ENCODE measurements around the gene DNAH17.

Gene DNAH17

DNA sequence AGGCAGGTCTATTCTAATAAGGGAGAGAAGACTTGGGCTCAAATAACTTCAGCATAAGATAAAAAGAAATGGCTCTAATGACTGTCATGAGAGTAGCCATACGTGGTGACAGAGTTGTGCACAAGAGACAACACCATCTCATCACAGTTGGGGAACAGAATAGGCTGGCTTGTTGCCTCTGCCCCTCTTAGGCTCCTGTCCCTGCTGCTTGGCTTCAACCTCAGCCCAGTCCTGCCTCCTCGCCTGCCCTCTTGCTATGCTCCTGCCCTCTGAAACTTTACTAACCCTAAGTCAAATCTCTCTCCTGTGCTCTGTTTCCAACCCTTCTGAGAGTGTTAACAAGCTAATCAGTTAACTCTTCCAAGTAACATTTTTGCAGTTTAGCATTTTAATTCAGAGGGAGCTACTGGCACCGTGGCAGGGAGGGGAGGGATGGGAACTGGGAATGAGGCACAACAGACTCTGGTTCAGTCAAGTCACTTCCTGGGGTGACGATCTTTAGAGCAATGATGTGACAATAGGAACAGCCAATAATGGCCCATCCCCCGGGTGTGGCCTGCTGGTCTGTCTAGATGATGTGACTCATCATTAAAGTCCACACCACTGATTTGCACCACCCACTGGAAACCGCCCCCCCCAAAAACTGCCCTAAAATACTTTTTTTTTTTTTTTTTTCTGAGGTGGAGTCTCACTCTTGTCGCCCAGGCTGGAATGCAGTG lies 35.5 kb downstream of the DNAH17 start:
- DNase-seq (ENCODE audit: low spot score) (peak; percentile 67), ATAC-seq (ENCODE audit: low read depth) (peak; percentile 52)
- Histone ChIP-seq H3K9me3 (ENCODE audit: severe bottlenecking) (no peaks in the 10 kb centered on the region), H3K4me1 (ENCODE audit: insufficient read depth, poor library complexity, severe bottlenecking) (peaks cover 16% of the 10 kb centered on the region), H3K27me3 (ENCODE audit: insufficient read depth, poor library complexity, severe bottlenecking) (no peaks in the 10 kb centered on the region), H3K27ac (ENCODE audit: poor library complexity, severe bottlenecking) (peak overlapping the region; percentile 61), H3K36me3 (ENCODE audit: low read depth) (no peaks in the 10 kb centered on the region), H3K4me3 (ENCODE audit: severe bottlenecking) (no peak overlapping the region)
- TF ChIP-seq, protein P1, sequence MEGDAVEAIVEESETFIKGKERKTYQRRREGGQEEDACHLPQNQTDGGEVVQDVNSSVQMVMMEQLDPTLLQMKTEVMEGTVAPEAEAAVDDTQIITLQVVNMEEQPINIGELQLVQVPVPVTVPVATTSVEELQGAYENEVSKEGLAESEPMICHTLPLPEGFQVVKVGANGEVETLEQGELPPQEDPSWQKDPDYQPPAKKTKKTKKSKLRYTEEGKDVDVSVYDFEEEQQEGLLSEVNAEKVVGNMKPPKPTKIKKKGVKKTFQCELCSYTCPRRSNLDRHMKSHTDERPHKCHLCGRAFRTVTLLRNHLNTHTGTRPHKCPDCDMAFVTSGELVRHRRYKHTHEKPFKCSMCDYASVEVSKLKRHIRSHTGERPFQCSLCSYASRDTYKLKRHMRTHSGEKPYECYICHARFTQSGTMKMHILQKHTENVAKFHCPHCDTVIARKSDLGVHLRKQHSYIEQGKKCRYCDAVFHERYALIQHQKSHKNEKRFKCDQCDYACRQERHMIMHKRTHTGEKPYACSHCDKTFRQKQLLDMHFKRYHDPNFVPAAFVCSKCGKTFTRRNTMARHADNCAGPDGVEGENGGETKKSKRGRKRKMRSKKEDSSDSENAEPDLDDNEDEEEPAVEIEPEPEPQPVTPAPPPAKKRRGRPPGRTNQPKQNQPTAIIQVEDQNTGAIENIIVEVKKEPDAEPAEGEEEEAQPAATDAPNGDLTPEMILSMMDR (IDR thresholded peaks at IDR 0.05; ENCODE audit: poor library complexity, severe bottlenecking): no peak

DNA sequence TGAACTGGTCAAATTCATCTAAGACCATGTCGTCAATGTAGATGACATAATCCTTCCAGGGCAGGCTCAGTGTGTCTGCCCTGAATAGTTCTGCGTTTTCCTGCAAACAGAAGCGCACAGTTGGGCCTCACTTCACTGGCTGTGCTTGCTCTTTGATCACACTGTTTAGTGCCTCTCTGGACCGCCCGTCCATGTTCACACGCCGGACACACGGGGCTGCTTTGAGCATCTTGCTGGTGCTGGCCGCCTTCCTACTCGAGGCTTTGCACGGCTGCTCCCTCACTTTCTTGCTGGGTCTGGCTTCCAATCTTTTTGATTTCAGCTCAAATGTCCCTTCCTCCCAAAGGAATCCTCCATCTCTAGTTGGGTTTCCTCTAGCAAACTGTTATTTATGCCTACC lies 37.4 kb downstream of the DNAH17 start:
- Histone ChIP-seq H3K36me3 (ENCODE audit: low read depth) (no peaks in the 10 kb centered on the region), H3K9me3 (ENCODE audit: severe bottlenecking) (no peaks in the 10 kb centered on the region), H3K4me1 (ENCODE audit: insufficient read depth, poor library complexity, severe bottlenecking) (peaks cover 29% of the 10 kb centered on the region), H3K4me3 (ENCODE audit: severe bottlenecking) (no peak overlapping the region), H3K27ac (ENCODE audit: poor library complexity, severe bottlenecking) (no peak overlapping the region), H3K27me3 (ENCODE audit: insufficient read depth, poor library complexity, severe bottlenecking) (no peaks in the 10 kb centered on the region)
- TF ChIP-seq, protein P1 (IDR thresholded peaks at IDR 0.05; ENCODE audit: poor library complexity, severe bottlenecking): no peak
- ATAC-seq (ENCODE audit: low read depth): no peak
- peak; percentile 25 for DNase-seq (ENCODE audit: low spot score)

DNA sequence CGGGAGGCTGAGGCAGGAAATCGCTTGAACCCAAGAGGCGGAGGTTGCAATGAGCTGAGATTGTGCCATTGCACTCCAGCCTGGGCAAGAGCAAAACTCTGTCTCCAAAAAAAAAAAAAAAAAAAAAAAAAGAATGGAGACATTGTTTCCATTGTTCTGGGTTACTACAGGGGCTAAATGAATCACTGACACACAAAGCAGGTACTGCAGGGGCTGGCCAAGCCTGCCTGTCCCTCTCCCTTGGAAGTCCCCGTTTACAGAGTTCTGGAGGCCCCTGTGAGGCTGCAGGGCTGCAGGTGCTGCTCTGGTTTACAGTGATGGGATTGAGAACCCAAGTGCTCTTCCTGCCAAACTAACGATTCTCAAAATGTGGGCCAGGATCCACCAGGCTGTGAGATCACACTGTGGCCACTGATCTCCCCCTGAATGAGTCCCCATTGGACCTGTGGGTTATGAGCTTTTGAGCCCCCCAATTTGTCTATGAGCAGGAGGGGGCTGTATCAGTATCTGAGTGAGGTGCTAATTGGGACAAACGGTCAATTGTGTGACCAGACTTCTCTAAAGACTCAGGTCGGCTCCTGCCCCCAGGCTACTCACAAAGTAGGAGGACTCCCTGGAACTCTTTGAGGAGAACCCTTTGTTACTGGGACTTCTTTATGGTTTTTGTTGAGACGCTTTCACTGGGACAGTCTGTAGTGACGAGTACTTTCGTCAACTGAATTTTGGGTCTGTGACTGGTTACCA lies 39.0 kb downstream of the DNAH17 start:
- DNase-seq (ENCODE audit: low spot score) (peak; percentile 37), ATAC-seq (ENCODE audit: low read depth) (peak; percentile 31; the same call in 2 of the 3 replicates)

DNA sequence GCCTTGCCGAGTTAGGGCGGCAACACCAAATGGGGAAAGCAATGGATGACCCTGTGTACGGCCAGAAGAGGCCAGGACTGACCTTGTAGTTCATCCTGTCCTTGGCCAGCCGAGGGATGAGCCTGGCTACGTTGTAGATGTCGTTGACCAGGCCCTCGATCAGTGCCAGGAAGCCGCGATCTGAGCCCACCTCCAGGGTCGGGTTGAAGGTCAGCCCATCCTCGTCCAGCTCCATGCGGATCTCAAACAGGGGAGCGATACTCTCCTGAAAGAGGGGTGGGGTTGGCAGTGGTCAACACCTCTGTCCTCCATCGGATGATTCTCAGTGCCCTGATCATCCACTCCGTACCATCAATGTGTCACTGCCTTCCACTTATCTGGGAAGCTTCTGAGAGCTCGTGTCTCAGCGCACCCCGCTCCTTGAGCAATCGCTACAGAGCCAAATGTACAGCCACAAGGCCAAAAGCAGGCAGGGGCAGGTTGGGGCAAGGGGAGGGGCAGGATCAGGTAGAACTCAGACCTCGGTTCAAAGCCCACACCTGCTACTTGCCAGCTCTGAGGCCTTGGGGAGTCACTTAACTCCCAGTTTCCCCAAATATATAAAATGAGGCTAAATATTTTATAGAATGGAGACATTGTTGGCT lies 39.9 kb downstream of the DNAH17 start:
- TF ChIP-seq, protein P1 (IDR thresholded peaks at IDR 0.05; ENCODE audit: poor library complexity, severe bottlenecking): no peak
- ATAC-seq (ENCODE audit: low read depth): no peak

More for the DNA sequence above, 39.0 kb downstream of the DNAH17 start:
- H3K4me3 ChIP-seq (ENCODE audit: severe bottlenecking): no peak overlapping the region
- H3K36me3 ChIP-seq (ENCODE audit: low read depth): no peaks in the 10 kb centered on the region
- no peaks in the 10 kb centered on the region for H3K27me3 ChIP-seq (ENCODE audit: insufficient read depth, poor library complexity, severe bottlenecking)
- no peaks in the 10 kb centered on the region for H3K9me3 ChIP-seq (ENCODE audit: severe bottlenecking)
- peaks cover 31% of the 10 kb centered on the region for H3K4me1 ChIP-seq (ENCODE audit: insufficient read depth, poor library complexity, severe bottlenecking)
- H3K27ac ChIP-seq (ENCODE audit: poor library complexity, severe bottlenecking): no peak overlapping the region
- TF ChIP-seq, protein P1 (IDR thresholded peaks at IDR 0.05; ENCODE audit: poor library complexity, severe bottlenecking): no peak

More for the DNA sequence above, 39.9 kb downstream of the DNAH17 start:
- peak; percentile 50 for DNase-seq (ENCODE audit: low spot score)
- Histone ChIP-seq H3K9me3 (ENCODE audit: severe bottlenecking) (no peaks in the 10 kb centered on the region), H3K36me3 (ENCODE audit: low read depth) (no peaks in the 10 kb centered on the region), H3K27me3 (ENCODE audit: insufficient read depth, poor library complexity, severe bottlenecking) (no peaks in the 10 kb centered on the region), H3K27ac (ENCODE audit: poor library complexity, severe bottlenecking) (no peak overlapping the region), H3K4me3 (ENCODE audit: severe bottlenecking) (no peak overlapping the region), H3K4me1 (ENCODE audit: insufficient read depth, poor library complexity, severe bottlenecking) (peaks cover 35% of the 10 kb centered on the region)

Data from RWPE2 (cell line).